ENCODE measurements around the gene ATP1A4. TPM values are rescaled to one million over a fixed set of nuclear protein-coding genes. Genes with fewer than 3 reads are reported as not detected.

ATP1A4 gene
- total and polyA plus RNA-seq, 8 donors = 0.05 to 0.37 TPM; not detected in 6

DNA sequence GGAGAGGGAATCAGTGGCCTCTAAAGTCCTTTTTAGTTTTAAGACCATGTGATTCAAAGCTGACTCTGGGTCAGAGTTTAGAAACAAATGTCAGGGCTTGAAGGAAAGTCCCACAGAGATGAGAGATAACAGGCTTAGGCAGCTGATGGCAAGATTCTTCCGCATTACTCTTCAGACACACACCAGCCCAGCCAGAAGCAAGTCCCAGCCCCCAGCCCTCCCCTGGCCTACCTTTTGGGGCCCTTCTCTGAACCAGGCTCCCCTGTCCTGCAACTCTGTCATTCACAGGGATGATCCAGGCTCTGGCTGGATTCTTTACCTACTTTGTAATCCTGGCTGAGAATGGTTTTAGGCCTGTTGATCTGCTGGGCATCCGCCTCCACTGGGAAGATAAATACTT is 25.8 kb downstream of the ATP1A4 start:
- DNase-seq = no peak
- WGBS, 5 donors = 88 to 95% (median 90%) methylated on average over 2 of the region's 2 CpGs
- Histone ChIP-seq H3K36me3 (no peaks in the 10 kb centered on the region), H3K9me3 (no peaks in the 10 kb centered on the region), H3K4me1 (no peaks in the 10 kb centered on the region), H3K27me3 (peaks cover 0 to 9% (median 0%) of the 10 kb centered on the region in 3 donors), H3K4me3 (no peak overlapping the region), H3K27ac (no peak overlapping the region)
- TF ChIP-seq, protein P1, sequence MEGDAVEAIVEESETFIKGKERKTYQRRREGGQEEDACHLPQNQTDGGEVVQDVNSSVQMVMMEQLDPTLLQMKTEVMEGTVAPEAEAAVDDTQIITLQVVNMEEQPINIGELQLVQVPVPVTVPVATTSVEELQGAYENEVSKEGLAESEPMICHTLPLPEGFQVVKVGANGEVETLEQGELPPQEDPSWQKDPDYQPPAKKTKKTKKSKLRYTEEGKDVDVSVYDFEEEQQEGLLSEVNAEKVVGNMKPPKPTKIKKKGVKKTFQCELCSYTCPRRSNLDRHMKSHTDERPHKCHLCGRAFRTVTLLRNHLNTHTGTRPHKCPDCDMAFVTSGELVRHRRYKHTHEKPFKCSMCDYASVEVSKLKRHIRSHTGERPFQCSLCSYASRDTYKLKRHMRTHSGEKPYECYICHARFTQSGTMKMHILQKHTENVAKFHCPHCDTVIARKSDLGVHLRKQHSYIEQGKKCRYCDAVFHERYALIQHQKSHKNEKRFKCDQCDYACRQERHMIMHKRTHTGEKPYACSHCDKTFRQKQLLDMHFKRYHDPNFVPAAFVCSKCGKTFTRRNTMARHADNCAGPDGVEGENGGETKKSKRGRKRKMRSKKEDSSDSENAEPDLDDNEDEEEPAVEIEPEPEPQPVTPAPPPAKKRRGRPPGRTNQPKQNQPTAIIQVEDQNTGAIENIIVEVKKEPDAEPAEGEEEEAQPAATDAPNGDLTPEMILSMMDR (IDR thresholded peaks at IDR 0.05) = no peak
- no peak for TF ChIP-seq EP300 (IDR thresholded peaks at IDR 0.05)
- no peak for TF ChIP-seq POLR2AphosphoS5 (IDR thresholded peaks at IDR 0.05)
- no peak for TF ChIP-seq POLR2A (IDR thresholded peaks at IDR 0.05)
- intact Hi-C loops (cut with DNase I; ENCODE audit: low total_unique reads) = loop anchor here (10.0 kb wide), 1 partner anchor 62 kb away; the partner anchor contains the start of gene ATP1A2

DNA sequence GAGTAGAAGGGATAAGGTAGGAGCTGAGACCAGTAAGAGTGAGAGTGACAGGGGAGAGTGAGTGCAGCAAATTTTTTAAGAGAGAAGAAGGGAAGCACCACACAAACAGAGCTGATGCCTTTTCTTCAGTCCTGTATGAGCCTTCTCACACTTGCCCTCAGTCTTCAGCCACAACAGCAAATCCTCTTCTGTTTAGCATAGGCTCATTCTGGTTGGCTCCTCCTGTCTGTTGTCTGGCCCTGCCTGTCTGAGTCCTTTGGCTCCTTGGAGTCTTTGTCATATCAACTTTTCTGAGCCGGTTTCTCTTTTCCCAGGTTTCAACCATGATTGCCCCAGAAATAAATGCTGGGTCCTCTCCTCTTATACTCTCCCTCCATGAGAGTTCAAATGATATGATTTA is 26.3 kb downstream of the ATP1A4 start:
- no peaks in the 10 kb centered on the region for H3K4me1 ChIP-seq
- intact Hi-C loops (cut with DNase I; ENCODE audit: low total_unique reads) = loop anchor here (10.0 kb wide), 1 partner anchor 63 kb away; the partner anchor contains the start of gene ATP1A2
- H3K36me3 ChIP-seq = no peaks in the 10 kb centered on the region
- DNase-seq = no peak
- no peak overlapping the region for H3K27ac ChIP-seq
- TF ChIP-seq, protein P1 (IDR thresholded peaks at IDR 0.05) = no peak
- TF ChIP-seq POLR2A (IDR thresholded peaks at IDR 0.05) (no peak), EP300 (IDR thresholded peaks at IDR 0.05) (no peak), POLR2AphosphoS5 (IDR thresholded peaks at IDR 0.05) (no peak)
- no peaks in the 10 kb centered on the region for H3K9me3 ChIP-seq
- 72 to 85% (median 85%) methylated on average over 1 of the region's 1 CpG for WGBS, 5 donors
- peaks cover 0 to 9% (median 0%) of the 10 kb centered on the region in 3 donors for H3K27me3 ChIP-seq
- H3K4me3 ChIP-seq = no peak overlapping the region

DNA sequence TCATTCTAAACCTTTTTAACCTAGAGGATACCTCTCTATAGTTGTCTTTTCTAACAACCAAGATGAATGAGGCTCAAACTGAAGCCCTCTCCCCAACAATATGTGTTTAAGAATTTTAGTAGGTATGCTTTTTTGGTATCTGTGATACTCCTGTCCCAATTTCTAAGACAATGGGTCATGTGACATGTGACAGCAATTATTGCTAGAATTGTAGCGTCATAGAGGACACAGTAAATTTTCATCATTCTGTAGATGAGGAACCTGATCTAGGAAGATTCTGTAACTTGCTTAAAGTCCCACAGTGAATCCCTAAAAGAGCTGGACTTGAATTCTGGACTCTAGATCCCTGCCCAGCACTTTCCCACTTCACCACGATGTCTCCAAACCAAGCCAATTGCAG is 27.3 kb downstream of the ATP1A4 start:
- Histone ChIP-seq H3K27me3 (peaks cover 0 to 9% (median 0%) of the 10 kb centered on the region in 3 donors), H3K4me3 (no peak overlapping the region), H3K4me1 (no peaks in the 10 kb centered on the region), H3K36me3 (no peaks in the 10 kb centered on the region), H3K27ac (no peak overlapping the region), H3K9me3 (no peaks in the 10 kb centered on the region)
- TF ChIP-seq POLR2A (IDR thresholded peaks at IDR 0.05) (no peak), EP300 (IDR thresholded peaks at IDR 0.05) (no peak), POLR2AphosphoS5 (IDR thresholded peaks at IDR 0.05) (no peak)
- TF ChIP-seq, protein P1 (IDR thresholded peaks at IDR 0.05) = no peak
- intact Hi-C loops (cut with DNase I; ENCODE audit: low total_unique reads) = loop anchor here (10.0 kb wide), 1 partner anchor 64 kb away; the partner anchor contains the start of gene ATP1A2
- WGBS, 5 donors = 84 to 93% (median 90%) methylated on average over 2 of the region's 2 CpGs
- no peak for DNase-seq

- H3K36me3 ChIP-seq = no peaks in the 10 kb centered on the region
- WGBS, 5 donors = 77 to 84% (median 81%) methylated on average over 4 of the region's 4 CpGs
- no peaks in the 10 kb centered on the region for H3K4me1 ChIP-seq
- no peak for TF ChIP-seq EP300 (IDR thresholded peaks at IDR 0.05)
- no peak for TF ChIP-seq POLR2AphosphoS5 (IDR thresholded peaks at IDR 0.05)
- TF ChIP-seq, protein P1 (IDR thresholded peaks at IDR 0.05) = no peak
- no peak for TF ChIP-seq POLR2A (IDR thresholded peaks at IDR 0.05)
- no peak overlapping the region for H3K27ac ChIP-seq
- H3K9me3 ChIP-seq = no peaks in the 10 kb centered on the region
- DNase-seq = no peak
- H3K4me3 ChIP-seq = no peak overlapping the region
- H3K27me3 ChIP-seq = peaks cover 0 to 4% (median 0%) of the 10 kb centered on the region in 3 donors
- intact Hi-C loops (cut with DNase I; ENCODE audit: low total_unique reads) = loop anchor here (10.0 kb wide), 1 partner anchor 65 kb away; the partner anchor contains the start of gene ATP1A2
Measured at GRCh38 chr1:160179336-160179735, 27.9 kb downstream of the ATP1A4 start.

All from stomach (tissue), 9 donors.